Activated CD4-positive, alpha-beta T cell treated with anti-CD3 and anti-CD28 coated beads for 24 hours (primary cell): ENCODE results near the gene PGM3.

Experiments
- DNase-seq, 2 donors: peaks; one replicate each; pipeline ENCODE4 v3.0.0-alpha.2; 2020; ENCODE audit warnings: low read depth in 2 of 2

Gene PGM3

DNA sequence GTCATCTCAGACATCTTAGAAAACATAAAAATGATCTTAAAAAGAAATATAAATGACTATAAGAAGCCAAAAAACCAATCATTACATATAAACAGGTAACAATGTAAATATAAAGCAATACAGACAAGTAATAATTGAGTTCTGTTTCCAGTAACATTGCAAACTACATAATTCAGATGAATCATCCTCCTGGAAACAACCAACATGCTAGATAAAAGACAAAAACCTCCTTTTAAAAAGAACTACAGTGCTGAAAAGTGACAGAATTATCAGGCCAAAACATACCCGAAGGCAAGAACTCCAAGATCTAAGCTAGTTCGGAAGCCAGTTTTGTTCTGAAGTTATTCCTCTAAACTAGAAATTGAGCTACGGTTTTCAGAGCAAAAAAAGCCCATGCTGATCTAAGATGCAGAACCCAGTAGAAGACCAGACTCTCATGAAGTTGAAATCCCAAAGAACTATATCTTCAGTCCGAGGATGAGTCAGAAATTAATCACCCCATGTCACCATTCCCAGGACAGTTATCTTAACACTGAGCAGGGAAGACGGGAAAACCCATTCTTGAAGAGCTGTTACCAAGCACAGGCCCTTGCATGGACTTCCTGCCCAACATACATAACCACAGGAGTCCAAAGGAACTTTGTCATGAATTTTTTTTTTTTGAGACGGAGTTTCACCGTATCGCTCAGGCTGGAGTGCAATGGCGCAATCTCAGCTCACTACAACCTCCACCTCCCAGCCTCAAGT, 9.8 kb downstream of the PGM3 start:
- no peak for DNase-seq

DNA sequence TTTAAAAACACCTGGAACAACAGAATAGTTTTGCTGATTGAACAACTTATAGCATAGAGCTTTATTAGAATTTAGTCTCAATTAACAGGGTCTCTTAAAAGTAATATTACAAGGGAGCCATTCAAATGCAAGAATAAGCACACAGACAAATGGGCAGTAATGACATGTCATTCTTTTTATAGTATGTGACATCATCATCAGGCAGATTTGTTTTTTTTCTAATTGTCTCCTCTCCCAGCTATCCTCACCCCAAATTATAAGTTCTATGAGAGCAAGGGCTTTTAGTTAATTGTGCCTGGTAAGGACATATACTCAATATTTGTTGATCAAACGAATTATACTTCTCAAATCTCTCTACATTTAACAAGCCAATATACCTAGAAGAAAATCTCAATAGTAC, 11.0 kb downstream of the PGM3 start:
- no peak for DNase-seq

GRCh38 chr6:83180426-83180950, 12.6 kb downstream of the PGM3 start:
- no peak for DNase-seq

DNA sequence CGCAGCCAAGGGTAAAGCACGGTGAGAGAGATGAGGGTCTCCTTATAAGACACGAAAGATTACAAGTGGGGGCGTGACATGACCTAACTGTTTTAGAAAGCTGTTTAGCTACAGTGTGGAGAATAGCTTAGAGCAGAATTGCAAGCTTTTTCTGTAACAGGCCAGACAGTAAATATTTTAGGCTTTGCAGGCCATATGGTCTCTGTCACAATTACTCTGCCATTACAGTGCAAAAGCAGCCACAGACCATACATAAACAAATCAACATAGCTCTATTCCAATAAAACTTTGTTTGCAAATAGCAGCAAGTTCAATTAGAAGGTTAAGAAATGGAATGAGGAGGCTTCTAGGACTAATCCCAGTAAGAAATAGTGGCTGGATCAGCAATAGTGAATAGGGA, 16.8 kb downstream of the PGM3 start:
- DNase-seq, result no peak

GRCh38 chr6:83169511-83169910, 23.6 kb downstream of the PGM3 start:
- no peak for DNase-seq

GRCh38 chr6:83169106-83169505, 24.0 kb downstream of the PGM3 start:
- DNase-seq, result no peak

DNA sequence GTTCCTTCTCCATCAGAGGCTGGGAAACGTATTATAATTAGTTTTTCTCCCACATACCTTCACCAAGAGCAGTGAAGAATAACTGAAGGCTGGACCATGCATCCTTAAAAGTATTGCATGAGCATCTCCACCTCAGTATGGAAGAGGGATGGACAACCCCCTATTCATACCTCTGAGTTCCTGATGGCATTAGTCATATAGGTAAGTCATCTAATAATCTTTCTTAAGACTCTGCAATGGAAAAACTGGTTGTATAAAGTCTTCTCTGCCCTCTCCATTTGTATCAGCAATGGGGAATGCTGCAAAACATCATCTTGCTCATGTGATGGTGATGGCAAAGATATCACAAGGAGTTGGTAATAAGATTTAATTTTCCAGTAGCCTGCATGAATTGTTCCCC, 24.5 kb downstream of the PGM3 start:
- no peak for DNase-seq

- DNase-seq, result no peak
Measured at GRCh38 chr6:83167726-83168278, 25.3 kb downstream of the PGM3 start.

DNA sequence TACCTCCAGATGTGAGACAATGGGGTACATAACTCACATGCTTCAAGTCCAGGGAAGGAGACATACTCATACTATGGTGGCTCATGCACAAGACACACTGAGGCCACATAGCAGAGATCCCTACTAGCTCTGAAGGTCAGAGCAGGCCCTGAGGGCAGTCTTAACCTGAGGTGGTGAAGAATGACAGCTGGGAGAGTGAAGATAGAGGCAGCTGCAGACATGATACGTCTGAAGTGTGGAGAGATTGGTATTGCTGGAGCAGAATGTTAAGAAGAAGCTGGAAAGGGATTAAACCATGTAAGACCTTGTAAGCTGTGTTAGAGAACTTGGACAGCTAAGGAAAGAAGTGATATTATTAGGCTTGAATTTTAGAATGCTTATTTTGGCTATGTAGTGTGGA, 32.9 kb downstream of the PGM3 start:
- no peak for DNase-seq

DNA sequence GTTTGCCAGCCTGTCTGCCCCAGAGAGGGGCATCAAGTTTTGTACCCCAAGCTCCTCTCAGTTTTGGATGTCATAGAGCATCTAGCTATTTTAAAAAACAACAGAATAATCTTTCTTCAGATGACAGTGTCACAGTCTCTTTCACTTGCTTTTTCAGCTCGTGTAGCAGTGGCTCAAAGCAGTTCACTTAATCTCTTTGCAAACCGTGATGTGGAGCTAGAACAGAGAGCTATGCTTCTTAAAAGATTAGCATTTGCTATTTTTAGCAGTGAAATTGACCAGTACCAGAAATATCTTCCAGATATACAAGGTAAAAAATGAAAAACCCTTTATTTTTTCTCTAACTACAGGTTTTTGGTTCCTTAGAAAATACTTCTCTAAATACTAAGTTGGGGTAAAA, 37.3 kb downstream of the PGM3 start:
- DNase-seq, result no peak

GRCh38 chr6:83153883-83154521, 39.1 kb downstream of the PGM3 start:
- DNase-seq, result no peak

- no peak for DNase-seq
Measured at GRCh38 chr6:83152913-83153312, 40.2 kb downstream of the PGM3 start.

DNA sequence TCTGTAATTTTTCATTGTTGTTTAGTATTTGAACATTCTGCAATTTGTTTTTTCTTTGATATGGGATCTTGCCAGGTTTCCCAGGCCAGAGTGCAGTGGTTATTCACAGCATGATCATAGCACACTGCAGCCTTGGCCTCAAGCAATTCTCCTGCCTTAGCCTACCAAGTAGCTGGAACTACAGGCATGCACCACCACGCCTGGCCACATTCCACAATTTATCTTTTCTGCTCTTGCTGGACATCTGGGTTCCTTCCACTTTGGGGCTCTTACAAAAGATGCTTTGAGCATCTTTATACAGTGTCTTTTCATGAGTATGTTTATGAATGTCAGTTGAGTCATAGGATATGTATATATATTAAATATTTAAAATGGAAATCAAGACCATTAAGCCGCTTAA, 42.0 kb downstream of the PGM3 start:
- no peak for DNase-seq

GRCh38 chr6:83138758-83139157, 54.3 kb downstream of the PGM3 start:
- no peak for DNase-seq

- no peak for DNase-seq
Measured at GRCh38 chr6:83138118-83138722, 54.8 kb downstream of the PGM3 start.

- DNase-seq, result no peak
Measured at GRCh38 chr6:83132121-83132520, 60.9 kb downstream of the PGM3 start.

DNA sequence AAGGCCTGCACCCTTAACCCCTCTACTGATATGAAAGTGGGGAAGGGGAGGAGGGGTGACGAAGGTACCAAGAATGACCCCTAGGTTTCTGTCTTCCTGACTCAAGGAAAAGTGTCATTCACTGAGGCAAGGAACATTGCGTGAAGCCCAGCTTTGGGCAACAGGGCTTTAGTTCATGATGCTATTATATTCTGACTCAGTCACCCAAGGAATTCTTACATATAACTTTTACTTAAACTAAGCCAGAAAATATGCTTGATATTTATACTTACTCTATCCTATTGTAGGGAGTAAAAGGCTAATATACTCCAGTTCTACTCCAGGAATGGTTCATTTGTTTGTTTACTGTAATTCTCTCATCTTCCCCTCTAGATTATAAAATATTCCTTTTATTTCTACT, 65.1 kb downstream of the PGM3 start:
- DNase-seq, result no peak

DNA sequence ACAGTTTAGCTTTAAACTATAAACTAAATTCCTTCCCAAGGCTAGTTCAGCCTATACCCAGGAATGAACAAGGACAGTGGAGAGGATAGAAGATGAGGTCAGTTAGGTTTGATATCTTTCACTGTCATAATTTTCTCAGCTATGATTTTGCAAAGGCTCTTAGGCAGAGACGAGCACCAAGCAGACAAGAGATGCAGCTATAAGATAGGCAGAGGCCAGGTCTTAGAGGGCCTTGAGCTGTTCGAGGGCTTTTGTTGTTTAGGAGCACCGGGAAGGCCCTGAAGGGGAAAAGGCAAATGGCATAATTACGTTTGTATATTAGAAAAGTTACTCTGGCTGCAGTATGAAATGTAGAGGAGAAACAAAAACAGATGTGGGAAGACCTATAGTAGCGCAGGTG, 65.8 kb downstream of the PGM3 start:
- DNase-seq, result no peak

DNA sequence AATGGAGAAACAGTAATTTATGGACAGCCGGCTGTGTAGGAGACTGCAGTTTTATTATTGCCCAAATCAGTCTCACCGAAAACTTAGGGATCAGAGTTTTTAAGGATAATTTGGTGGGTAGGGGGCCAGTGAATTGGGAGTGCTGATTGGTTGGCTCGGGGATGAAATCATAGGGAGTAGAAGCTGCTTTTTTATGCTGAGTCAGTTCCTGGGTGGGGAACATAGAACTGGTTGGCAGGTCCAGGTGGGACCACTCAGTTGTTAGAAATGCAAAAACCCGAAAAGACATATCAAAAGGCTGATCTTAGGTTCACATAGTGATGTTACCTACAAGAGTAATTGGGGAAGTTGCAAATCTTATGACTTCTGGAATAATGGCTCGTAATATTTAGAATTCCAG, 66.3 kb downstream of the PGM3 start:
- no peak for DNase-seq

GRCh38 chr6:83126223-83126622, 66.8 kb downstream of the PGM3 start:
- no peak for DNase-seq

- DNase-seq, result no peak
Measured at GRCh38 chr6:83125425-83125824, 67.6 kb downstream of the PGM3 start.

- no peak for DNase-seq
Measured at GRCh38 chr6:83124553-83124952, 68.5 kb downstream of the PGM3 start.
